Measurements from ENCODE around the gene GEMIN7. TPM values are rescaled to one million over a fixed set of nuclear protein-coding genes. Genes with fewer than 3 reads are reported as not detected.

The GEMIN7 gene
- polyA plus RNA-seq, 1 donor (not counting 4 experiments of a cell fraction or from before 2014, with no cell fraction given) = 23.7 TPM

GRCh38 chr19:45096700-45097099 lies 17.6 kb downstream of the GEMIN7 start:
- peaks cover 0 to 4% of the 10 kb centered on the region in 2 experiments for H3K36me3 ChIP-seq (ENCODE audit: control insufficient read depth in 2 of 2, extremely low read depth in 1 of 2, insufficient read depth in 2 of 2, low read length in 2 of 2)
- H3K4me3 ChIP-seq (ENCODE audit: control insufficient read depth in 2 of 3, extremely low read depth in 1 of 3, insufficient read depth in 2 of 3, low read depth in 1 of 3, low read length in 3 of 3) = no peak overlapping the region
- no peaks in the 10 kb centered on the region for H3K27me3 ChIP-seq (ENCODE audit: control insufficient read depth, extremely low read depth, insufficient read depth, low read length)
- H3K27ac ChIP-seq (ENCODE audit: control insufficient read depth, insufficient read depth, low read length) = no peak overlapping the region
- no peak overlapping the region for H3K9ac ChIP-seq (ENCODE audit: control insufficient read depth, extremely low read depth, insufficient read depth, low read length)
- peaks cover 47% of the 10 kb centered on the region for H3K4me1 ChIP-seq (ENCODE audit: control insufficient read depth, extremely low read depth, insufficient read depth, low read length)
- peaks cover 2% of the 10 kb centered on the region for H3K9me1 ChIP-seq (ENCODE audit: control insufficient read depth, extremely low read depth, insufficient read depth, low read length)
- no peak overlapping the region for H2AFZ ChIP-seq (ENCODE audit: control insufficient read depth, low read length)
- H3K4me2 ChIP-seq (ENCODE audit: control insufficient read depth, extremely low read depth, insufficient read depth, low read depth, low read length) = no peak overlapping the region
- dilution Hi-C loops (cut with MboI; ENCODE audit: extremely low pct_ligation_motif_present, low sequenced_read_pairs) = no loop called here
- no peak for TF ChIP-seq EZH2 (IDR thresholded peaks at IDR 0.05; ENCODE audit: low read length)
- no peak for TF ChIP-seq CTCF (optimal IDR thresholded peaks at IDR 0.05 in 1 of 3, IDR thresholded peaks at IDR 0.05 in 1 of 3, conservative IDR thresholded peaks at IDR 0.05 in 1 of 3; ENCODE audit: extremely low read depth in 1 of 3, insufficient read depth in 2 of 3, low read length in 3 of 3)
- FAIRE-seq (no peak), DNase-seq (ENCODE audit: low read depth, low spot score) (no peak)
- H4K20me1 ChIP-seq (ENCODE audit: control insufficient read depth, extremely low read depth, insufficient read depth, low read length) = peaks cover 13% of the 10 kb centered on the region
- H3K79me2 ChIP-seq (ENCODE audit: control insufficient read depth, insufficient read depth, low read length) = peaks cover 82% of the 10 kb centered on the region
- no peaks in the 10 kb centered on the region for H3K9me3 ChIP-seq (ENCODE audit: control insufficient read depth, low read depth, low read length)

- peaks cover 44% of the 10 kb centered on the region for H3K4me1 ChIP-seq (ENCODE audit: control insufficient read depth, extremely low read depth, insufficient read depth, low read length)
- H3K79me2 ChIP-seq (ENCODE audit: control insufficient read depth, insufficient read depth, low read length) = peaks cover 89% of the 10 kb centered on the region
- no peaks in the 10 kb centered on the region for H3K9me3 ChIP-seq (ENCODE audit: control insufficient read depth, low read depth, low read length)
- H3K4me2 ChIP-seq (ENCODE audit: control insufficient read depth, extremely low read depth, insufficient read depth, low read depth, low read length) = no peak overlapping the region
- H3K36me3 ChIP-seq (ENCODE audit: control insufficient read depth in 2 of 2, extremely low read depth in 1 of 2, insufficient read depth in 2 of 2, low read length in 2 of 2) = peaks cover 0 to 4% of the 10 kb centered on the region in 2 experiments
- no peak overlapping the region for H3K4me3 ChIP-seq (ENCODE audit: control insufficient read depth in 2 of 3, extremely low read depth in 1 of 3, insufficient read depth in 2 of 3, low read depth in 1 of 3, low read length in 3 of 3)
- H3K9me1 ChIP-seq (ENCODE audit: control insufficient read depth, extremely low read depth, insufficient read depth, low read length) = peaks cover 2% of the 10 kb centered on the region
- FAIRE-seq (no peak), DNase-seq (ENCODE audit: low read depth, low spot score) (no peak)
- H4K20me1 ChIP-seq (ENCODE audit: control insufficient read depth, extremely low read depth, insufficient read depth, low read length) = peaks cover 14% of the 10 kb centered on the region
- no peak for TF ChIP-seq CTCF (optimal IDR thresholded peaks at IDR 0.05 in 1 of 3, IDR thresholded peaks at IDR 0.05 in 1 of 3, conservative IDR thresholded peaks at IDR 0.05 in 1 of 3; ENCODE audit: extremely low read depth in 1 of 3, insufficient read depth in 2 of 3, low read length in 3 of 3)
- TF ChIP-seq EZH2 (IDR thresholded peaks at IDR 0.05; ENCODE audit: low read length) = no peak
- no peak overlapping the region for H2AFZ ChIP-seq (ENCODE audit: control insufficient read depth, low read length)
- no peak overlapping the region for H3K9ac ChIP-seq (ENCODE audit: control insufficient read depth, extremely low read depth, insufficient read depth, low read length)
- dilution Hi-C loops (cut with MboI; ENCODE audit: extremely low pct_ligation_motif_present, low sequenced_read_pairs) = no loop called here
- no peak overlapping the region for H3K27ac ChIP-seq (ENCODE audit: control insufficient read depth, insufficient read depth, low read length)
- no peaks in the 10 kb centered on the region for H3K27me3 ChIP-seq (ENCODE audit: control insufficient read depth, extremely low read depth, insufficient read depth, low read length)
Observed at GRCh38 chr19:45097450-45097775, 18.4 kb downstream of the GEMIN7 start.
